K562 (cell line): ENCODE data around the gene ANXA8. TPM values are rescaled to one million over a fixed set of nuclear protein-coding genes. Genes with fewer than 3 reads are reported as not detected.
"Not testable (repeated sequence)": the region's sequence is repeated elsewhere in the genome, so short reads cannot be mapped to it uniquely, and the experiment has no call there.

ENCODE experiments used
- ATAC-seq: fragments of 200-7000 bp; cut with Tn5 transposase; 3 replicates; pipeline ENCODE4 v1.9.1; 2020; ENCODE audit warnings: moderate library complexity
- BruUV-seq: library from RNA; stranded (reverse); fragments of 400-500 nt; replicated peaks from 2 replicates; lab custom pipeline; 2021; lab: Mats Ljungman, UMichigan
- CTCF ChIA-PET: fragments of 300-600 bp; formaldehyde crosslinking; extraction: SDS; loops from one replicate; lab custom pipeline; 2021; ENCODE audit warnings: low intra/inter-chr PET ratio; lab: Yijun Ruan, JAX
- POLR2A ChIA-PET: fragments of 300-600, 350-650 bp; sonication (Branson Sonifier 250); formaldehyde crosslinking; extraction: SDS; loops from one replicate; lab custom pipeline; 2021; ENCODE audit warnings: antibody characterized with exemption, inconsistent platforms; lab: Yijun Ruan, JAX
- DNase-seq, 4 experiments: peaks; one replicate each; pipeline versions ENCODE4 v3.0.0 to v3.0.0-alpha.2; 2011 to 2018; ENCODE audit warnings: low spot score in 3 of 4, mixed read lengths in 3 of 4; ENCODE audit errors: extremely low read depth in 1 of 4
- FAIRE-seq: peaks from 2 replicates; lab custom pipeline; 2011; peaks lifted over from hg19 to GRCh38; lab: Jason Lieb, UNC
- H2AFZ ChIP-seq: 2 replicates; pipeline ENCODE4 v1.6.0; 2011; ENCODE audit warnings: low read depth, low read length, control low read depth, inconsistent platforms
- H3K27ac ChIP-seq: fragments of 200-600 bp; 3 replicates; pipeline ENCODE4 v1.8.0; 2011; ENCODE audit warnings: low read depth, mild to moderate bottlenecking, control low read depth, inconsistent platforms, low read length, moderate library complexity, mixed read lengths; ENCODE audit errors: extremely low read depth
- H3K27me3 ChIP-seq, 2 experiments: fragments of 300-600 bp in 1 of 2; 2 replicates in 1 of 2; 3 replicates in 1 of 2; pipeline versions ENCODE4 v1.6.0 to v1.8.0; 2011; ENCODE audit warnings: inconsistent platforms in 2 of 2, low read length in 2 of 2, mild to moderate bottlenecking in 1 of 2, mixed read lengths in 1 of 2, moderate library complexity in 1 of 2; ENCODE audit not compliant: control insufficient read depth in 2 of 2, insufficient read depth in 2 of 2
- H3K36me3 ChIP-seq: fragments of 300-600 bp; 3 replicates; pipeline ENCODE4 v1.8.0; 2011; ENCODE audit warnings: mild to moderate bottlenecking, low read length, inconsistent platforms; ENCODE audit not compliant: control insufficient read depth, insufficient read depth
- H3K4me1 ChIP-seq, 2 experiments: fragments of 200-600 bp in 1 of 2; replicated peaks in 1 of 2; 2 replicates in 1 of 2; 3 replicates in 1 of 2; pipeline versions ENCODE4 v1.5.1 to v1.8.0; 2011; ENCODE audit warnings: inconsistent platforms in 2 of 2, low read length in 2 of 2, mild to moderate bottlenecking in 1 of 2, mixed read lengths in 1 of 2, moderate library complexity in 1 of 2; ENCODE audit not compliant: control insufficient read depth in 2 of 2, insufficient read depth in 2 of 2
- H3K4me2 ChIP-seq: 2 replicates; pipeline ENCODE4 v1.6.1; 2011; ENCODE audit warnings: low read length, control low read depth, inconsistent platforms, mixed read lengths; ENCODE audit not compliant: insufficient read depth
- H3K4me3 ChIP-seq: fragments of 200-600 bp; sonication (generic), shearing (Covaris generic); 2 replicates; pipeline ENCODE4 v1.5.1; 2016; ENCODE audit warnings: control low read depth, inconsistent platforms
- H3K79me2 ChIP-seq: fragments of 200-600 bp; 3 replicates; pipeline ENCODE4 v1.8.0; 2011; ENCODE audit warnings: low read length, inconsistent platforms; ENCODE audit not compliant: control insufficient read depth, insufficient read depth
- H3K9ac ChIP-seq, 2 experiments: 2 replicates each; pipeline versions ENCODE4 v1.6.0 to v1.6.1; 2011; ENCODE audit warnings: low read depth in 2 of 2, low read length in 2 of 2, control low read depth in 1 of 2, inconsistent platforms in 1 of 2, mild to moderate bottlenecking in 1 of 2, mixed read lengths in 1 of 2; ENCODE audit not compliant: insufficient read depth in 1 of 2
- H3K9me1 ChIP-seq: one replicate; pipeline ENCODE4 v1.6.0; 2011; ENCODE audit warnings: inconsistent platforms, mild to moderate bottlenecking, low read length, moderate library complexity; ENCODE audit not compliant: control insufficient read depth, insufficient read depth
- H3K9me3 ChIP-seq: replicated peaks from 2 replicates; pipeline ENCODE4 v1.5.1; 2011; ENCODE audit warnings: low read depth, low read length, inconsistent platforms; ENCODE audit not compliant: control insufficient read depth, insufficient read depth
- H4K20me1 ChIP-seq: replicated peaks from 2 replicates; pipeline ENCODE4 v1.6.1; 2011; ENCODE audit warnings: low read length, inconsistent platforms, mixed read lengths; ENCODE audit not compliant: control insufficient read depth, insufficient read depth
- L3MBTL2 ChIP-seq: fragments of 450-650 bp; IDR thresholded peaks from 2 replicates; pipeline ENCODE4 v1.6.1; 2016; ENCODE audit warnings: mild to moderate bottlenecking, moderate library complexity
- PBX2 ChIP-seq, 2 experiments: IDR thresholded peaks in 1 of 2; conservative IDR thresholded peaks in 1 of 2; 2 replicates each; pipeline ENCODE4 v1.6.1; 2016; ENCODE audit warnings: low read depth in 2 of 2, mild to moderate bottlenecking in 1 of 2, missing compliant biosample characterization in 1 of 2, missing genetic modification characterization in 1 of 2, moderate library complexity in 1 of 2
- WGBS: fragments of 100-300 bp; shearing (Covaris generic); methylation state at CpG from one replicate; pipeline ENCODE4 v1.1.6; 2016; ENCODE audit warnings: low coverage, mixed read lengths; ENCODE audit not compliant: insufficient coverage; ENCODE audit errors: missing lambda C conversion rate; 5-methylcytosine and 5-hydroxymethylcytosine counted together
- in situ Hi-C: fragments of 300-500 bp; cut with MboI; formaldehyde crosslinking; loops from 4 replicates; pipeline ENCODE4 v1.15.0; 2018; ENCODE audit warnings: inconsistent platforms, mixed read lengths
- intact Hi-C: fragments of 100-400 bp; cut with micrococcal nuclease; formaldehyde crosslinking; loops from 2 replicates; pipeline ENCODE4 v1.14.2; 2022
- polyA plus RNA-seq, 8 experiments: library from polyadenylated mRNA; depleted of rRNA in 4 of 8; stranded (reverse) in 5 of 8; unstranded in 3 of 8; fragments of >200 nt; fragmentation: Nextera tagmentation in 2 of 8; fragmentation: Illumina TruSeq in 1 of 8; extraction: Ambion mirVana in 2 of 8; extraction: Trizol in 1 of 8; gene quantifications; 2 replicates each; pipeline versions ENCODE4 v1.2.1 to v1.2.3, GENCODE V29; 2011 to 2014; ENCODE audit warnings: inconsistent platforms in 1 of 8, missing spikeins in 1 of 8
- total RNA-seq, 7 experiments: library from RNA; depleted of rRNA in 6 of 7; stranded (reverse); fragments of >200 nt in 6 of 7; fragmentation: Illumina TruSeq in 2 of 7; extraction: Trizol in 2 of 7; gene quantifications; 2 replicates each; pipeline versions ENCODE4 v1.2.1 to v1.2.3, GENCODE V29; 2011 to 2021; ENCODE audit warnings: low replicate concordance in 1 of 7
- TF ChIP-seq, protein P1 (sequence below): fragments of 450-650 bp; IDR thresholded peaks from 2 replicates; pipeline ENCODE4 v1.6.1; 2017; ENCODE audit warnings: mild to moderate bottlenecking, moderate library complexity
- TF ChIP-seq, protein P2 (sequence below), 2 experiments: fragments of 450-650 bp; conservative IDR thresholded peaks; 2 replicates each; pipeline ENCODE4 v1.6.1; 2017; ENCODE audit warnings: mild to moderate bottlenecking in 2 of 2, moderate library complexity in 2 of 2

Gene ANXA8
- total and polyA plus RNA-seq, 9 of the 15 experiments (the other 6 are each of a cell fraction or from before 2014, with no cell fraction given), result not detected

- WGBS, result 33% methylated on average over 10 of the region's 14 CpGs
- BruUV-seq; H3K9ac ChIP-seq; H3K79me2 ChIP-seq; H2AFZ ChIP-seq; H3K27ac ChIP-seq; DNase-seq; H3K4me2 ChIP-seq; H3K27me3 ChIP-seq; H3K36me3 ChIP-seq; CTCF ChIA-PET; H3K4me3 ChIP-seq; POLR2A ChIA-PET; H3K4me1 ChIP-seq; intact Hi-C loops; ATAC-seq; H3K9me3 ChIP-seq; FAIRE-seq; H3K9me1 ChIP-seq; H4K20me1 ChIP-seq; TF ChIP-seq PBX2 (CRISPR knock-in tag; IDR thresholded peaks at IDR 0.05; ENCODE audit: low read depth): not testable (repeated sequence)
- in situ Hi-C loops, result loop anchor here (5.0 kb wide), 1 partner anchor 1073 kb away; no protein-coding TSS in a partner anchor
- TF ChIP-seq, protein P1, sequence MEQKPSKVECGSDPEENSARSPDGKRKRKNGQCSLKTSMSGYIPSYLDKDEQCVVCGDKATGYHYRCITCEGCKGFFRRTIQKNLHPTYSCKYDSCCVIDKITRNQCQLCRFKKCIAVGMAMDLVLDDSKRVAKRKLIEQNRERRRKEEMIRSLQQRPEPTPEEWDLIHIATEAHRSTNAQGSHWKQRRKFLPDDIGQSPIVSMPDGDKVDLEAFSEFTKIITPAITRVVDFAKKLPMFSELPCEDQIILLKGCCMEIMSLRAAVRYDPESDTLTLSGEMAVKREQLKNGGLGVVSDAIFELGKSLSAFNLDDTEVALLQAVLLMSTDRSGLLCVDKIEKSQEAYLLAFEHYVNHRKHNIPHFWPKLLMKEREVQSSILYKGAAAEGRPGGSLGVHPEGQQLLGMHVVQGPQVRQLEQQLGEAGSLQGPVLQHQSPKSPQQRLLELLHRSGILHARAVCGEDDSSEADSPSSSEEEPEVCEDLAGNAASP, result peak; percentile 21; the same call in 1 of the 2 replicates
- TF ChIP-seq L3MBTL2 (peak; percentile 48; the same call in 1 of the 2 replicates), PBX2 (tag; conservative IDR thresholded peaks at IDR 0.05; ENCODE audit: low read depth) (0 out of 2 replicates have a peak, but pooled peaks have one; percentile 12)
- TF ChIP-seq, protein P2, sequence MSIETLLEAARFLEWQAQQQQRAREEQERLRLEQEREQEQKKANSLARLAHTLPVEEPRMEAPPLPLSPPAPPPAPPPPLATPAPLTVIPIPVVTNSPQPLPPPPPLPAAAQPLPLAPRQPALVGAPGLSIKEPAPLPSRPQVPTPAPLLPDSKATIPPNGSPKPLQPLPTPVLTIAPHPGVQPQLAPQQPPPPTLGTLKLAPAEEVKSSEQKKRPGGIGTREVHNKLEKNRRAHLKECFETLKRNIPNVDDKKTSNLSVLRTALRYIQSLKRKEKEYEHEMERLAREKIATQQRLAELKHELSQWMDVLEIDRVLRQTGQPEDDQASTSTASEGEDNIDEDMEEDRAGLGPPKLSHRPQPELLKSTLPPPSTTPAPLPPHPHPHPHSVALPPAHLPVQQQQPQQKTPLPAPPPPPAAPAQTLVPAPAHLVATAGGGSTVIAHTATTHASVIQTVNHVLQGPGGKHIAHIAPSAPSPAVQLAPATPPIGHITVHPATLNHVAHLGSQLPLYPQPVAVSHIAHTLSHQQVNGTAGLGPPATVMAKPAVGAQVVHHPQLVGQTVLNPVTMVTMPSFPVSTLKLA (conservative IDR thresholded peaks at IDR 0.05), result peak in 1 of 2 experiments; percentile 49; a peak in 1 of 4 replicates
These were observed 18.5 kb downstream of the ANXA8 start for GRCh38 chr10:47465216-47465917.
